Neural crest cell (in vitro differentiated cells): ENCODE measurements around the gene RITA1. TPM values are rescaled to one million over a fixed set of nuclear protein-coding genes. Genes with fewer than 3 reads are reported as not detected.
A peak's percentile ranks its signal among the peaks of the same experiment; 100 is the strongest.

Experiments
- DNase-seq: peaks from one replicate; pipeline ENCODE4 v3.0.0; 2021; ENCODE audit warnings: low read depth, mixed read lengths, low spot score
- H3K27ac Mint-ChIP-seq: one replicate; pipeline ENCODE4 v1.8.0; 2021; ENCODE audit warnings: mild to moderate bottlenecking, mixed read lengths; ENCODE audit not compliant: unreplicated experiment
- H3K27me3 Mint-ChIP-seq: 2 replicates; pipeline ENCODE4 v1.8.0; 2021; ENCODE audit warnings: low read depth, mild to moderate bottlenecking, mixed read lengths
- H3K36me3 Mint-ChIP-seq: 2 replicates; pipeline ENCODE4 v1.8.0; 2021; ENCODE audit warnings: low read depth, mild to moderate bottlenecking, mixed read lengths
- H3K4me1 Mint-ChIP-seq: 2 replicates; pipeline ENCODE4 v1.8.0; 2021; ENCODE audit warnings: mixed read lengths
- H3K4me3 Mint-ChIP-seq: one replicate; pipeline ENCODE4 v1.8.0; 2021; ENCODE audit warnings: mild to moderate bottlenecking, mixed read lengths
- H3K9me3 Mint-ChIP-seq: 2 replicates; pipeline ENCODE4 v1.8.0; 2021; ENCODE audit warnings: mixed read lengths
- CTCF ChIP-seq: fragments of 200-600 bp; sonication (generic); conservative IDR thresholded peaks from 2 replicates; pipeline ENCODE4 v1.5.0; 2021; ENCODE audit warnings: antibody characterized with exemption, mild to moderate bottlenecking
- total RNA-seq: library from RNA; stranded (reverse); gene quantifications from 2 replicates; pipeline ENCODE4 v1.2.1, GENCODE V29; 2021

The RITA1 gene
- total RNA-seq, 1 donor from 2014 or later = 20.1 TPM

- Mint-ChIP-seq H3K27me3 (no peaks in the 10 kb centered on the region), H3K4me1 (peaks cover 10% of the 10 kb centered on the region), H3K9me3 (no peaks in the 10 kb centered on the region), H3K27ac (peak overlapping the region; percentile 43), H3K36me3 (no peaks in the 10 kb centered on the region), H3K4me3 (no peak overlapping the region)
- no peak for TF ChIP-seq CTCF
- DNase-seq = no peak
Observed at GRCh38 chr12:113197518-113198077, 12.1 kb downstream of the RITA1 start.

DNA sequence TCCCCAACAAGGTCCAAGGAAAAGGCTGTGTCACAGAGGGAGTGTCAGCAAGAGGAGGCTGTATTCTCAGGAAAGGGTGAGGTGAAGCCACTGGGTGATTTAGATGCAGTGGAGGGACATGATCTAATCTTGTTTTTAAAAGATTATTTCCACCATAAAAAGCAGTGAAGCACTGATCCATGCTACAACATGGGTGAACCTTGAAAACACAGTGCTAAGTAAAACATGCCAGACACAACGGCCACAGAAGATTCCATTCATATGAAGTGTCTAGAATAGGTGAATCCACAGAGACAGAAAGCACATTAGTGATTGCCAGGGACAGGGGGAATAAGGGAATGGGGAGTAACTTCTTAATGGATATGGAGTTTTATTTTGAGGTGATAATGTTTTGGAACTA is 12.8 kb downstream of the RITA1 start:
- H3K4me3 Mint-ChIP-seq = no peak overlapping the region
- no peak for TF ChIP-seq CTCF
- DNase-seq = no peak
- no peaks in the 10 kb centered on the region for H3K27me3 Mint-ChIP-seq
- H3K9me3 Mint-ChIP-seq = no peaks in the 10 kb centered on the region
- no peaks in the 10 kb centered on the region for H3K36me3 Mint-ChIP-seq
- H3K27ac Mint-ChIP-seq = no peak overlapping the region
- peaks cover 10% of the 10 kb centered on the region for H3K4me1 Mint-ChIP-seq

DNA sequence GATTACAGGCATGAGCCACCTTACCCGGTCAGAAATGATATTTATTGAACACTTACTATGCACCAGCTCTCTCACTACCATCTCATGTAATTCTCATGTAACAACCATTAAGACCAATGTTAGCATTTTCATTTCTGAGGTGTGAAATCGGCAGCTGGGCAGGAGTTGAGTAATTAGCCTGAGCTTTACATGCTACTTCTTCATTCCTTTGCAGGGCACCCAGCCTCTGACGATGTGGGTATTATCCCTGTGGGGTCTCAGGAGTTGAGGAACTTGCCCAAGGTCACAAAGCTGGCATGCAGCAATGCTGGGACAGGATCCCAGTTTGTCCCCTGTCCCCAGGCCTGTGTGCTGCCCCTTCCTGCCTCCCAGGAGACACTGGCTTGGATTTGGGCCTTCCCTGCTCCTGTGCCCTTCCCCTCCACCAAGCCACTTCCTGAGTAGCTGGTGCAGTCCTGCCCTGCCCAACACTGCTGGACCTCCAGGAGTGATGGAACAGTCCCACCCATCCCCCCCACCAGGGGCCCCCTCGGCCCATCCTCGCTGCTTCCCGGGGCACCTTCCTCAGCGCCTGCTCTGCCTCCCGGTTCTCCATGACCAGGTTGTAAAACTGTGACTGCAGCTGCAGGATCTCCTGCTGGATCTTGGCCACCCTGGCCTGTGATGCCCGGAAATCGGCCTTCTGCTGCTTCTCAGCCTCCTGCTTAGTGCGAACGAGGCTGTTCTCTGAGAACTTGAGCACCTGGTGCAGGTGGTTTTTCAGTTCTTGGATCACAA is 14.7 kb downstream of the RITA1 start:
- no peak for DNase-seq
- no peaks in the 10 kb centered on the region for H3K36me3 Mint-ChIP-seq
- no peaks in the 10 kb centered on the region for H3K27me3 Mint-ChIP-seq
- H3K4me1 Mint-ChIP-seq = peaks cover 4% of the 10 kb centered on the region
- no peaks in the 10 kb centered on the region for H3K9me3 Mint-ChIP-seq
- no peak for TF ChIP-seq CTCF
- no peak overlapping the region for H3K4me3 Mint-ChIP-seq
- no peak overlapping the region for H3K27ac Mint-ChIP-seq

DNA sequence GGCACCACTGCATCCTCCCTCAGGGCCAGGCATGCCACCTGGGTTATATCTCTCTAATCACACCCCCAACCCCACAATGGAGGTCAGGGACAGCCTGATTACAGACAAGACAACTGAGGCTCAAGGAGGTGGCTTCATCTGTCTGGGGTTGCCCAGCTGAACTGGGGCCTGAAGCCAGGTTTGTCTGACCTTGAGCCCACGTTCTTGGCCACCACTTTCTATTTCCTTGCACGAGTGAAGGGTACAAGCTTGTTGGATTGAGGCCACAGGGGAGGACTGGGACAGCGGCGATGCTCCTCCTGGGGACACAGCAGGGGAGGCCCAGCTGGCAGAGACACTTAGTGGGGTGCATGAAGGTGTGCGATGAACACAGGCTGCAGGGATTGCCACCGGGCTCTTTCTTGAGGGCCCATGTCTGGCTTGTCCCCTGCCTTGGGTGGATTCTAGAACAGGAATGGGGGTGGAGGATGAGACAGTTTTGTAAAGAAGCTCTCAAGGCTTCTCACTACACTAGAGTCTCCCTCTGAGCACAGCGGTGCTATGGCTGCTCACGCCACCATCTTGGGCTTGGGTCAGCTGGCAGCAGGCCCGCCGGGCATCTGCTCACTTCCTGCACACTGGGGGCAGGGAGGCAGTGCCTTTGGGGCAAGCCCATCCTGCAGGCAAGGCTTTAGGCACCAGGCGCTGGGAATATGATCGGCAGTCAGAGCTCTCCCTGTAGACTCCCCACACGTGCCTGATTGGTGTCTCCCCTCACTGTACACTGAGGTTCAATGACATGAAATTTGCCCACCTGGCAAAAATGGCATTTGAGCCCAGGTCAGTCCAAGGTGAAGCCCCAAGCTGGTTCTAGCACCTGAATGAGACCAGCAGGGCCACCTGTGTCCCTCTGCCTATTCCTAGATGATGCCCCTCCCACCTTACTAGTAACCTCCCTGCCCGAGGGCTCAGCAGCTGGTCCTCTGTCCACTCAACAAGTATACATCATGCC is 16.0 kb downstream of the RITA1 start:
- Mint-ChIP-seq H3K9me3 (no peaks in the 10 kb centered on the region), H3K4me3 (no peak overlapping the region), H3K27me3 (no peaks in the 10 kb centered on the region), H3K4me1 (peaks cover 3% of the 10 kb centered on the region), H3K36me3 (peaks cover 4% of the 10 kb centered on the region), H3K27ac (no peak overlapping the region)
- DNase-seq = no peak
- TF ChIP-seq CTCF = no peak

GRCh38 chr12:113202300-113203075 is 17.0 kb downstream of the RITA1 start:
- no peaks in the 10 kb centered on the region for H3K9me3 Mint-ChIP-seq
- TF ChIP-seq CTCF = no peak
- no peak overlapping the region for H3K27ac Mint-ChIP-seq
- no peaks in the 10 kb centered on the region for H3K27me3 Mint-ChIP-seq
- peaks cover 5% of the 10 kb centered on the region for H3K36me3 Mint-ChIP-seq
- no peak overlapping the region for H3K4me3 Mint-ChIP-seq
- H3K4me1 Mint-ChIP-seq = peaks cover 4% of the 10 kb centered on the region
- no peak for DNase-seq
